Skeletal muscle cell (primary cell): Measurements from ENCODE around the gene ZG16.
"Not testable (repeated sequence)": the region's sequence is repeated elsewhere in the genome, so short reads cannot be mapped to it uniquely, and the experiment has no call there.

ENCODE experiments used
- DNase-seq: peaks from one replicate; pipeline ENCODE4 v3.0.0-alpha.2; 2010; ENCODE audit warnings: low read depth
- H3K4me3 ChIP-seq: 2 replicates; pipeline ENCODE4 v1.5.1; 2011; ENCODE audit warnings: low read depth, mild to moderate bottlenecking, control low read depth, low read length, moderate library complexity

ZG16 gene

GRCh38 chr16:29779474-29779873 lies 1.4 kb downstream of the ZG16 start:
- no peak overlapping the region for H3K4me3 ChIP-seq
- DNase-seq: no peak

- not testable (repeated sequence) for H3K4me3 ChIP-seq, DNase-seq
Observed at GRCh38 chr16:29783094-29783953, 5.3 kb downstream of the ZG16 start.

GRCh38 chr16:29784157-29784556 lies 6.1 kb downstream of the ZG16 start:
- no peak for DNase-seq
- H3K4me3 ChIP-seq: no peak overlapping the region

- peak overlapping the region; percentile 34 for H3K4me3 ChIP-seq
- no peak for DNase-seq
Observed at GRCh38 chr16:29784901-29785500, 6.9 kb downstream of the ZG16 start.

- DNase-seq, H3K4me3 ChIP-seq: not testable (repeated sequence)
Observed at GRCh38 chr16:29787155-29787554, 9.1 kb downstream of the ZG16 start.

- H3K4me3 ChIP-seq: peak overlapping the region; percentile 94
Observed at GRCh38 chr16:29789775-29790182, 11.7 kb downstream of the ZG16 start.

GRCh38 chr16:29790183-29790948 lies 12.3 kb downstream of the ZG16 start, which contains the start of gene KIF22:
TSS of gene KIF22 (plus strand) at chr16:29790751. CDS start at chr16:29790760, 9 bp downstream.
- DNase-seq: peak; percentile 95
- peak within 1 kb of the TSS; percentile 94 for H3K4me3 ChIP-seq

More at GRCh38 chr16:29789775-29790182, 11.7 kb downstream of the ZG16 start:
- DNase-seq: no peak

- no peak for DNase-seq
- peak overlapping the region; percentile 94 for H3K4me3 ChIP-seq
Observed at GRCh38 chr16:29790949-29791844, 13.1 kb downstream of the ZG16 start.

GRCh38 chr16:29791845-29792807 lies 14.1 kb downstream of the ZG16 start:
- H3K4me3 ChIP-seq: peak overlapping the region; percentile 94
- DNase-seq: no peak

GRCh38 chr16:29793153-29793552 lies 15.1 kb downstream of the ZG16 start:
- H3K4me3 ChIP-seq: not testable (repeated sequence)

GRCh38 chr16:29794231-29794710 lies 16.2 kb downstream of the ZG16 start:
- H3K4me3 ChIP-seq: no peak overlapping the region
- DNase-seq: no peak

More at GRCh38 chr16:29793153-29793552, 15.1 kb downstream of the ZG16 start:
- not testable (repeated sequence) for DNase-seq

GRCh38 chr16:29802416-29802935 lies 24.4 kb downstream of the ZG16 start:
- H3K4me3 ChIP-seq: no peak overlapping the region
- DNase-seq: no peak

- no peak overlapping the region for H3K4me3 ChIP-seq
- no peak for DNase-seq
Observed at GRCh38 chr16:29804020-29804419, 26.0 kb downstream of the ZG16 start.

- peak overlapping the region; percentile 72 for H3K4me3 ChIP-seq
- no peak for DNase-seq
Observed at GRCh38 chr16:29804455-29805231, 26.6 kb downstream of the ZG16 start.

- peak overlapping the region; percentile 72 for H3K4me3 ChIP-seq
- peak; percentile 91 for DNase-seq
Observed at GRCh38 chr16:29805232-29806098, 27.4 kb downstream of the ZG16 start.

GRCh38 chr16:29806099-29806579 lies 28.1 kb downstream of the ZG16 start, which contains the start of gene MAZ:
TSS of gene MAZ (plus strand) at chr16:29806529. CDS start at chr16:29806702, 173 bp downstream.
- peak; percentile 81 for DNase-seq
- H3K4me3 ChIP-seq: peak within 1 kb of the TSS; percentile 72
